KMS-11 (cell line): Measurements from ENCODE around the gene MAL.

Source experiments
- H2AFZ ChIP-seq: fragments of 200-600 bp; sonication (generic); 2 replicates; pipeline ENCODE4 v1.6.1; 2016; ENCODE audit warnings: antibody characterized with exemption, mixed run types, low read depth
- H3K27ac ChIP-seq: fragments of 200-600 bp; sonication (generic); 2 replicates; pipeline ENCODE4 v1.6.1; 2016; ENCODE audit warnings: mild to moderate bottlenecking, mixed run types
- H3K27me3 ChIP-seq: fragments of 200-600 bp; sonication (generic); 2 replicates; pipeline ENCODE4 v1.6.1; 2017; ENCODE audit warnings: mild to moderate bottlenecking, low read depth, mixed run types, moderate library complexity; ENCODE audit not compliant: insufficient read depth
- H3K36me3 ChIP-seq: fragments of 200-600 bp; sonication (generic); 2 replicates; pipeline ENCODE4 v1.6.1; 2017; ENCODE audit warnings: mild to moderate bottlenecking, mixed run types; ENCODE audit not compliant: insufficient read depth
- H3K4me1 ChIP-seq: fragments of 200-600 bp; sonication (generic); 2 replicates; pipeline ENCODE4 v1.6.1; 2016; ENCODE audit warnings: mild to moderate bottlenecking, low read depth, mixed run types; ENCODE audit not compliant: poor library complexity, severe bottlenecking
- H3K4me2 ChIP-seq: fragments of 200-600 bp; sonication (generic); 2 replicates; pipeline ENCODE4 v1.7.0; 2016; ENCODE audit warnings: mild to moderate bottlenecking, mixed run types
- H3K4me3 ChIP-seq: fragments of 200-600 bp; sonication (generic); IDR thresholded peaks from 2 replicates; pipeline ENCODE4 v1.6.1; 2017; ENCODE audit warnings: low read depth, low read length, mixed read lengths; ENCODE audit not compliant: insufficient read depth
- H3K79me2 ChIP-seq: fragments of 200-600 bp; sonication (generic); 2 replicates; pipeline ENCODE4 v1.6.1; 2016; ENCODE audit warnings: low read depth, mixed run types; ENCODE audit not compliant: insufficient read depth
- H3K9ac ChIP-seq: fragments of 200-600 bp; sonication (generic); 2 replicates; pipeline ENCODE4 v1.6.1; 2016; ENCODE audit warnings: mild to moderate bottlenecking, mixed run types
- H4K20me1 ChIP-seq: fragments of 200-600 bp; sonication (generic); 2 replicates; pipeline ENCODE4 v1.6.1; 2016; ENCODE audit warnings: mild to moderate bottlenecking, mixed run types; ENCODE audit not compliant: insufficient read depth
- CTCF ChIP-seq: fragments of 200-600 bp; sonication (generic); conservative IDR thresholded peaks from 2 replicates; pipeline ENCODE4 v1.6.1; 2017; ENCODE audit warnings: low read depth, mild to moderate bottlenecking, antibody characterized with exemption, low read length, moderate library complexity, mixed read lengths

The MAL gene

GRCh38 chr2:95021847-95022246, 3.7 kb upstream of the MAL start:
- H3K4me2 ChIP-seq, result no peak overlapping the region
- H3K36me3 ChIP-seq, result no peaks in the 10 kb centered on the region
- no peak overlapping the region for H3K4me3 ChIP-seq
- no peak overlapping the region for H3K9ac ChIP-seq
- no peak for TF ChIP-seq CTCF
- no peaks in the 10 kb centered on the region for H3K79me2 ChIP-seq
- H3K27ac ChIP-seq, result no peak overlapping the region
- no peaks in the 10 kb centered on the region for H3K27me3 ChIP-seq
- 0 out of 2 replicates have a peak overlapping the region, but pooled peaks have one; percentile 6 for H2AFZ ChIP-seq
- no peaks in the 10 kb centered on the region for H3K4me1 ChIP-seq
- H4K20me1 ChIP-seq, result no peaks in the 10 kb centered on the region

- Histone ChIP-seq H3K4me3 (no peak overlapping the region), H2AFZ (peak overlapping the region; percentile 6; the same call in 1 of the 2 replicates), H3K36me3 (no peaks in the 10 kb centered on the region), H3K79me2 (no peaks in the 10 kb centered on the region), H4K20me1 (no peaks in the 10 kb centered on the region), H3K27ac (no peak overlapping the region), H3K9ac (no peak overlapping the region), H3K27me3 (no peaks in the 10 kb centered on the region), H3K4me2 (no peak overlapping the region), H3K4me1 (no peaks in the 10 kb centered on the region)
- TF ChIP-seq CTCF, result peak; percentile 76
Measured at GRCh38 chr2:95022309-95023221, 2.9 kb upstream of the MAL start.

GRCh38 chr2:95023222-95023597, 2.3 kb upstream of the MAL start:
- no peaks in the 10 kb centered on the region for H3K79me2 ChIP-seq
- no peak overlapping the region for H2AFZ ChIP-seq
- no peak overlapping the region for H3K4me2 ChIP-seq
- no peak overlapping the region for H3K4me3 ChIP-seq
- H3K27me3 ChIP-seq, result no peaks in the 10 kb centered on the region
- no peaks in the 10 kb centered on the region for H3K4me1 ChIP-seq
- H3K27ac ChIP-seq, result no peak overlapping the region
- no peak for TF ChIP-seq CTCF
- H4K20me1 ChIP-seq, result no peaks in the 10 kb centered on the region
- no peaks in the 10 kb centered on the region for H3K36me3 ChIP-seq
- H3K9ac ChIP-seq, result no peak overlapping the region

- Histone ChIP-seq H3K4me1 (no peaks in the 10 kb centered on the region), H2AFZ (no peak overlapping the region), H3K27ac (no peak overlapping the region), H3K27me3 (no peaks in the 10 kb centered on the region), H3K4me2 (no peak overlapping the region), H3K4me3 (no peak overlapping the region), H4K20me1 (no peaks in the 10 kb centered on the region), H3K36me3 (no peaks in the 10 kb centered on the region), H3K9ac (no peak overlapping the region), H3K79me2 (no peaks in the 10 kb centered on the region)
- TF ChIP-seq CTCF, result no peak
Measured at GRCh38 chr2:95024371-95024770, 1.1 kb upstream of the MAL start.
